CD4-positive, alpha-beta T cell treated with Interferon gamma for 1 hour (primary cell): ENCODE measurements around the gene SLC19A1.

Source experiments
- DNase-seq: peaks from one replicate; pipeline ENCODE4 v3.0.0-alpha.2; 2020

Gene SLC19A1

GRCh38 chr21:45450423-45451090 is 91.7 kb downstream of the SLC19A1 start:
- DNase-seq, result no peak

- DNase-seq, result no peak
Measured at GRCh38 chr21:45449658-45450422, 92.4 kb downstream of the SLC19A1 start.

- no peak for DNase-seq
Measured at GRCh38 chr21:45448810-45449657, 93.2 kb downstream of the SLC19A1 start.

DNA sequence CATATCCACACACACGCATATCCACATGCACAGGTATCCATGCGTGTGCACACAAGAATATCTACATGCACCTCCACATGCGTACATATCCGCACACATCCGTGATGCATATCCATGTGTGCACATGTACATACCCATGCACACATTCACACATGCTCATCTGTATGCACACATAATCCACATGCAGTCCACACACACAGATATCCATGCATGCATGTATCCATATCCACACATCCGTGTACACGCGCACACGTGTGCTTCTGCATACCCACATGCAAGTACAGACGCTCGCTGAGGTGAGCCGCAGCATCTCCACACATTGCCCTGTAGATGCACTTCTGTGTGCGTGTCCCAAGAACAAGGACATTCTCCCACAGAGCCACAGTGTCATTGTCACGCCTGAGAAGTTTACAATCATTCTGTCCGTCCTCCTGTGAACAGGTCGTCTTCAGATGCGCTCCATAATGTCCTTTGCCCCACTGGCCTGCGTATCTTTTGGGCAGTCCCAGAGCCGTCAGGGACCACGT is 93.9 kb downstream of the SLC19A1 start:
- DNase-seq, result no peak
